Glomerular visceral epithelial cell (primary cell): Measurements from ENCODE around the gene ACADL.
A peak's percentile ranks its signal among the peaks of the same experiment; 100 is the strongest.

Source experiments
- DNase-seq: peaks from one replicate; pipeline ENCODE4 v3.0.0-alpha.2; 2016; ENCODE audit errors: extremely low spot score

The ACADL gene

GRCh38 chr2:210224941-210225672 lies at the start of gene ACADL:
ACADL (minus strand) TSS chr2:210225447; CDS start chr2:210225263, 184 bp downstream.
- DNase-seq: peak; percentile 57

- no peak for DNase-seq
Measured at GRCh38 chr2:210271300-210271699, 46.1 kb upstream of the ACADL start.

GRCh38 chr2:210269148-210269547 lies 43.9 kb upstream of the ACADL start:
- DNase-seq: no peak

- no peak for DNase-seq
Measured at GRCh38 chr2:210268281-210268680, 43.0 kb upstream of the ACADL start.

GRCh38 chr2:210267698-210268097 lies 42.5 kb upstream of the ACADL start:
- DNase-seq: peak; percentile 3

GRCh38 chr2:210264282-210264681 lies 39.0 kb upstream of the ACADL start:
- DNase-seq: no peak

- DNase-seq: no peak
Measured at GRCh38 chr2:210263841-210264240, 38.6 kb upstream of the ACADL start.

- no peak for DNase-seq
Measured at GRCh38 chr2:210262036-210262435, 36.8 kb upstream of the ACADL start.

GRCh38 chr2:210259687-210260086 lies 34.4 kb upstream of the ACADL start:
- no peak for DNase-seq

GRCh38 chr2:210252699-210253606 lies 27.7 kb upstream of the ACADL start:
- DNase-seq: no peak

- no peak for DNase-seq
Measured at GRCh38 chr2:210250622-210251021, 25.4 kb upstream of the ACADL start.

- no peak for DNase-seq
Measured at GRCh38 chr2:210233487-210233886, 8.2 kb upstream of the ACADL start.

GRCh38 chr2:210230984-210231383 lies 5.7 kb upstream of the ACADL start:
- DNase-seq: no peak

GRCh38 chr2:210230518-210230917 lies 5.3 kb upstream of the ACADL start:
- no peak for DNase-seq

GRCh38 chr2:210228586-210228985 lies 3.3 kb upstream of the ACADL start:
- no peak for DNase-seq

GRCh38 chr2:210227290-210228088 lies 2.2 kb upstream of the ACADL start:
- no peak for DNase-seq

GRCh38 chr2:210226223-210226622 lies 976 bp upstream of the ACADL start:
- peak; percentile 9 for DNase-seq

- no peak for DNase-seq
Measured at GRCh38 chr2:210224591-210224940, 681 bp downstream of the ACADL start.

GRCh38 chr2:210215120-210215519 lies 10.1 kb downstream of the ACADL start:
- DNase-seq: no peak

- DNase-seq: no peak
Measured at GRCh38 chr2:210210185-210210584, 15.1 kb downstream of the ACADL start.

GRCh38 chr2:210207929-210208328 lies 17.3 kb downstream of the ACADL start:
- no peak for DNase-seq

GRCh38 chr2:210203558-210203957 lies 21.7 kb downstream of the ACADL start:
- DNase-seq: no peak
